ENCODE results near the gene SCAMP4. TPM values are rescaled to one million over a fixed set of nuclear protein-coding genes. Genes with fewer than 3 reads are reported as not detected.

Gene SCAMP4
- total and polyA plus RNA-seq, 2 experiments from 2014 or later: 69.3 to 89.8 TPM

- 84% methylated on average over 25 of the region's 25 CpGs for WGBS (ENCODE audit: low lambda C conversion rate, missing lambda C conversion rate)
- H2AFZ ChIP-seq: no peak overlapping the region
- TF ChIP-seq EZH2 (IDR thresholded peaks at IDR 0.05; ENCODE audit: borderline replicate concordance) (no peak), CTCF (IDR thresholded peaks at IDR 0.05; ENCODE audit: poor library complexity) (no peak), EZH2phosphoT487 (IDR thresholded peaks at IDR 0.05; ENCODE audit: low read depth, severe bottlenecking, unreplicated experiment) (no peak)
- H3K4me3 ChIP-seq: no peak overlapping the region
- H3K9me3 ChIP-seq (ENCODE audit: low read depth): no peaks in the 10 kb centered on the region
- no peak for DNase-seq (ENCODE audit: low spot score)
- peaks cover 43% of the 10 kb centered on the region for H3K79me2 ChIP-seq
- H3K9me2 ChIP-seq (replicated peaks; ENCODE audit: insufficient read depth): no peaks in the 10 kb centered on the region
- H3K27me3 ChIP-seq: no peaks in the 10 kb centered on the region
- H4K20me1 ChIP-seq (ENCODE audit: insufficient read depth, poor library complexity, severe bottlenecking): peaks cover 32% of the 10 kb centered on the region
- peaks cover 22% of the 10 kb centered on the region for H3K4me1 ChIP-seq (ENCODE audit: insufficient read depth)
- H3K4me2 ChIP-seq: peak overlapping the region; percentile 99
- no peak overlapping the region for H3K27ac ChIP-seq
- no peaks in the 10 kb centered on the region for H3K36me3 ChIP-seq (replicated peaks; ENCODE audit: insufficient read depth, low read depth)
These were observed 22.2 kb upstream of the SCAMP4 start for GRCh38 chr19:1882786-1883692.

GRCh38 chr19:1883784-1884183 lies 21.4 kb upstream of the SCAMP4 start:
- H3K9me3 ChIP-seq (ENCODE audit: low read depth): no peaks in the 10 kb centered on the region
- H3K4me1 ChIP-seq (ENCODE audit: insufficient read depth): peaks cover 22% of the 10 kb centered on the region
- no peak overlapping the region for H2AFZ ChIP-seq
- H3K9me2 ChIP-seq (replicated peaks; ENCODE audit: insufficient read depth): no peaks in the 10 kb centered on the region
- peak overlapping the region; percentile 99 for H3K4me2 ChIP-seq
- peaks cover 32% of the 10 kb centered on the region for H4K20me1 ChIP-seq (ENCODE audit: insufficient read depth, poor library complexity, severe bottlenecking)
- H3K79me2 ChIP-seq: peaks cover 43% of the 10 kb centered on the region
- no peak for TF ChIP-seq CTCF (IDR thresholded peaks at IDR 0.05; ENCODE audit: poor library complexity)
- TF ChIP-seq EZH2 (IDR thresholded peaks at IDR 0.05; ENCODE audit: borderline replicate concordance): no peak
- TF ChIP-seq EZH2phosphoT487 (IDR thresholded peaks at IDR 0.05; ENCODE audit: low read depth, severe bottlenecking, unreplicated experiment): no peak
- no peak overlapping the region for H3K27ac ChIP-seq
- WGBS (ENCODE audit: low lambda C conversion rate, missing lambda C conversion rate): 62% methylated on average over 8 of the region's 8 CpGs
- no peaks in the 10 kb centered on the region for H3K27me3 ChIP-seq
- peak overlapping the region; percentile 97 for H3K4me3 ChIP-seq
- no peaks in the 10 kb centered on the region for H3K36me3 ChIP-seq (replicated peaks; ENCODE audit: insufficient read depth, low read depth)
- DNase-seq (ENCODE audit: low spot score): no peak

GRCh38 chr19:1884291-1884718 lies 20.9 kb upstream of the SCAMP4 start:
- Histone ChIP-seq H3K4me2 (peak overlapping the region; percentile 99), H3K27ac (peak overlapping the region; percentile 80), H3K79me2 (peaks cover 43% of the 10 kb centered on the region), H3K4me1 (ENCODE audit: insufficient read depth) (peaks cover 22% of the 10 kb centered on the region), H2AFZ (no peak overlapping the region), H3K4me3 (peak overlapping the region; percentile 97), H3K9me2 (replicated peaks; ENCODE audit: insufficient read depth) (no peaks in the 10 kb centered on the region), H3K27me3 (no peaks in the 10 kb centered on the region), H3K36me3 (replicated peaks; ENCODE audit: insufficient read depth, low read depth) (no peaks in the 10 kb centered on the region), H3K9me3 (ENCODE audit: low read depth) (no peaks in the 10 kb centered on the region), H4K20me1 (ENCODE audit: insufficient read depth, poor library complexity, severe bottlenecking) (peaks cover 32% of the 10 kb centered on the region)
- no peak for DNase-seq (ENCODE audit: low spot score)
- TF ChIP-seq CTCF (IDR thresholded peaks at IDR 0.05; ENCODE audit: poor library complexity) (no peak), EZH2phosphoT487 (IDR thresholded peaks at IDR 0.05; ENCODE audit: low read depth, severe bottlenecking, unreplicated experiment) (no peak), EZH2 (IDR thresholded peaks at IDR 0.05; ENCODE audit: borderline replicate concordance) (no peak)
- WGBS (ENCODE audit: low lambda C conversion rate, missing lambda C conversion rate): 14% methylated on average over 11 of the region's 11 CpGs

Data from hepatocyte (in vitro differentiated cells).